Measurements from ENCODE around the gene E2F2. TPM values are rescaled to one million over a fixed set of nuclear protein-coding genes. Genes with fewer than 3 reads are reported as not detected.

E2F2 gene
- polyA plus RNA-seq, 1 donor (not counting 4 experiments of a cell fraction or from before 2014, with no cell fraction given) = 0.05 TPM

DNA sequence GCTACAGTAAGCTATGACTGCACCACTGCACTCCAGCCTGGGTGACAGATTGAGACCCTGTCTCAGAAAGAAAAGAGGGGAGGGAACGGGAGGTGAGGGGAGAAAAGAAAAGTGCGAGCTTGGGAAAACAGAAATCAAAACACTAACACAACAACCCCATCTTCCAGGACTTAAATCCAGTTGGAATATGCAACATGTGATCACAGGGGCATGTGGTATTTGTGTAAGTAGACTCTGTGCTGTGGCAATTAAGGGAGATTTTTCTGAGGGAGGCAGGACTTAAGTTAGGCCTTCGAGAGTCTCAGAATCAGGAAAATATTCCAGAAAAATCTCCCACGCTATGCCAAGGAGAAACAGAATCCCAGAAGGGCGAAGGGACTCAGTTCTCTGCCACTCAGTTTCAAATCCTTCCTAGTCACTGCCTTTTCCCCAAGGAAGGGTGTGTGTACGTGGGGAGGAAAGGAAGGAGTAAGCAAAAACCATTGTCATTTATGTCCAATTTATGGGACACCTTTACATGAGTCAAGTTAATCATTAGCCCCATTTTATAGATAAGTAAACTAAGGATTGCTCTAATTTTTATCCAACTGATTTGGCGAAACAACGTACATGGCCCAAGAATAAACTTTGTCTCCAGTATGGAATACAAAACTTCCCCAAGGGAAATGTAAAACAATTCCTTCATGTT is 16.0 kb upstream of the E2F2 start:
- H3K4me1 ChIP-seq (ENCODE audit: control insufficient read depth, extremely low read depth, insufficient read depth, low read length) = peaks cover 6% of the 10 kb centered on the region
- H3K4me3 ChIP-seq (ENCODE audit: control insufficient read depth in 2 of 3, extremely low read depth in 1 of 3, insufficient read depth in 2 of 3, low read depth in 1 of 3, low read length in 3 of 3) = no peak overlapping the region
- H3K9ac ChIP-seq (ENCODE audit: control insufficient read depth, extremely low read depth, insufficient read depth, low read length) = no peak overlapping the region
- no peak for TF ChIP-seq EZH2 (IDR thresholded peaks at IDR 0.05; ENCODE audit: low read length)
- TF ChIP-seq, protein P1, sequence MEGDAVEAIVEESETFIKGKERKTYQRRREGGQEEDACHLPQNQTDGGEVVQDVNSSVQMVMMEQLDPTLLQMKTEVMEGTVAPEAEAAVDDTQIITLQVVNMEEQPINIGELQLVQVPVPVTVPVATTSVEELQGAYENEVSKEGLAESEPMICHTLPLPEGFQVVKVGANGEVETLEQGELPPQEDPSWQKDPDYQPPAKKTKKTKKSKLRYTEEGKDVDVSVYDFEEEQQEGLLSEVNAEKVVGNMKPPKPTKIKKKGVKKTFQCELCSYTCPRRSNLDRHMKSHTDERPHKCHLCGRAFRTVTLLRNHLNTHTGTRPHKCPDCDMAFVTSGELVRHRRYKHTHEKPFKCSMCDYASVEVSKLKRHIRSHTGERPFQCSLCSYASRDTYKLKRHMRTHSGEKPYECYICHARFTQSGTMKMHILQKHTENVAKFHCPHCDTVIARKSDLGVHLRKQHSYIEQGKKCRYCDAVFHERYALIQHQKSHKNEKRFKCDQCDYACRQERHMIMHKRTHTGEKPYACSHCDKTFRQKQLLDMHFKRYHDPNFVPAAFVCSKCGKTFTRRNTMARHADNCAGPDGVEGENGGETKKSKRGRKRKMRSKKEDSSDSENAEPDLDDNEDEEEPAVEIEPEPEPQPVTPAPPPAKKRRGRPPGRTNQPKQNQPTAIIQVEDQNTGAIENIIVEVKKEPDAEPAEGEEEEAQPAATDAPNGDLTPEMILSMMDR (optimal IDR thresholded peaks at IDR 0.05 in 1 of 3, IDR thresholded peaks at IDR 0.05 in 1 of 3, conservative IDR thresholded peaks at IDR 0.05 in 1 of 3; ENCODE audit: extremely low read depth in 1 of 3, insufficient read depth in 2 of 3, low read length in 3 of 3) = no peak
- no peaks in the 10 kb centered on the region for H3K9me1 ChIP-seq (ENCODE audit: control insufficient read depth, extremely low read depth, insufficient read depth, low read length)
- DNase-seq (ENCODE audit: low read depth, low spot score) (no peak), FAIRE-seq (no peak)
- no peaks in the 10 kb centered on the region for H3K36me3 ChIP-seq (ENCODE audit: control insufficient read depth in 2 of 2, extremely low read depth in 1 of 2, insufficient read depth in 2 of 2, low read length in 2 of 2)
- no peak overlapping the region for H3K4me2 ChIP-seq (ENCODE audit: control insufficient read depth, extremely low read depth, insufficient read depth, low read depth, low read length)
- no peaks in the 10 kb centered on the region for H3K27me3 ChIP-seq (ENCODE audit: control insufficient read depth, extremely low read depth, insufficient read depth, low read length)
- dilution Hi-C loops (cut with MboI; ENCODE audit: extremely low pct_ligation_motif_present, low sequenced_read_pairs) = no loop called here
- no peak overlapping the region for H3K27ac ChIP-seq (ENCODE audit: control insufficient read depth, insufficient read depth, low read length)
- H3K79me2 ChIP-seq (ENCODE audit: control insufficient read depth, insufficient read depth, low read length) = no peaks in the 10 kb centered on the region
- no peaks in the 10 kb centered on the region for H3K9me3 ChIP-seq (ENCODE audit: control insufficient read depth, low read depth, low read length)
- H4K20me1 ChIP-seq (ENCODE audit: control insufficient read depth, extremely low read depth, insufficient read depth, low read length) = no peaks in the 10 kb centered on the region
- no peak overlapping the region for H2AFZ ChIP-seq (ENCODE audit: control insufficient read depth, low read length)

DNA sequence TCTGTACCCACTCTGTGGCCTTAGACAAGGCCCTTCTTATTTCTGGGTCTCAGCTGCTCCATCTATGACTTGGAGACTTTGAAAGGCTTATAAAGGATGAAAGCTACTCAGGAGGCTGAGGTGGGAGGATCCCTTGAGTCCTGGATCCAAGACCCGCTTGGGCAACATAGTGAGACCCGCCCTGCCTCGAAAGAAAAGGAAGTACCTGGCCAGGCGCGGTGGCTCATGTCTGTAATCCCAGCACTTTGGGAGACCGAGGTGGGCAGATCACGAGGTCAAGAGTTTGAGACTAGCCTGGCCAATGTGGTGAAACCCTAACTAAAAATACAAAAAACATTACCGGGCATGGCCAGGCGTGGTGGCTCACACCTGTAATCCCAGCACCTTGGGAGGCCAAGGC is 14.8 kb upstream of the E2F2 start:
- no peak for DNase-seq (ENCODE audit: low read depth, low spot score)
- no peak for TF ChIP-seq EZH2 (IDR thresholded peaks at IDR 0.05; ENCODE audit: low read length)
- TF ChIP-seq, protein P1 (optimal IDR thresholded peaks at IDR 0.05 in 1 of 3, IDR thresholded peaks at IDR 0.05 in 1 of 3, conservative IDR thresholded peaks at IDR 0.05 in 1 of 3; ENCODE audit: extremely low read depth in 1 of 3, insufficient read depth in 2 of 3, low read length in 3 of 3) = no peak
- Histone ChIP-seq H2AFZ (ENCODE audit: control insufficient read depth, low read length) (no peak overlapping the region), H3K9ac (ENCODE audit: control insufficient read depth, extremely low read depth, insufficient read depth, low read length) (no peak overlapping the region), H3K27me3 (ENCODE audit: control insufficient read depth, extremely low read depth, insufficient read depth, low read length) (no peaks in the 10 kb centered on the region), H3K9me3 (ENCODE audit: control insufficient read depth, low read depth, low read length) (no peaks in the 10 kb centered on the region), H3K27ac (ENCODE audit: control insufficient read depth, insufficient read depth, low read length) (no peak overlapping the region), H3K9me1 (ENCODE audit: control insufficient read depth, extremely low read depth, insufficient read depth, low read length) (no peaks in the 10 kb centered on the region), H3K79me2 (ENCODE audit: control insufficient read depth, insufficient read depth, low read length) (no peaks in the 10 kb centered on the region), H4K20me1 (ENCODE audit: control insufficient read depth, extremely low read depth, insufficient read depth, low read length) (no peaks in the 10 kb centered on the region), H3K4me3 (ENCODE audit: control insufficient read depth in 2 of 3, extremely low read depth in 1 of 3, insufficient read depth in 2 of 3, low read depth in 1 of 3, low read length in 3 of 3) (no peak overlapping the region), H3K4me2 (ENCODE audit: control insufficient read depth, extremely low read depth, insufficient read depth, low read depth, low read length) (no peak overlapping the region), H3K36me3 (ENCODE audit: control insufficient read depth in 2 of 2, extremely low read depth in 1 of 2, insufficient read depth in 2 of 2, low read length in 2 of 2) (no peaks in the 10 kb centered on the region), H3K4me1 (ENCODE audit: control insufficient read depth, extremely low read depth, insufficient read depth, low read length) (peaks cover 6% of the 10 kb centered on the region)
- FAIRE-seq = no peak
- dilution Hi-C loops (cut with MboI; ENCODE audit: extremely low pct_ligation_motif_present, low sequenced_read_pairs) = no loop called here

Data from keratinocyte (primary cell).